Esophagus muscularis mucosa (tissue), 3 donors: Measurements from ENCODE around the gene ACAP1.

Experiments used
- POLR2A ChIP-seq: fragments of 450-650 bp; IDR thresholded peaks from one replicate; pipeline ENCODE4 v1.6.1; 2017; ENCODE audit warnings: antibody characterized with exemption, moderate library complexity, mild to moderate bottlenecking, low read depth
- TF ChIP-seq, protein P1 (sequence below), 3 experiments: fragments of 200-600 bp in 2 of 3; fragments of 450-650 bp in 1 of 3; sonication (generic) in 2 of 3; IDR thresholded peaks; one replicate each; pipeline ENCODE4 v1.5.1; 2017 to 2019; ENCODE audit warnings: antibody characterized with exemption in 3 of 3, mild to moderate bottlenecking in 2 of 3, moderate library complexity in 1 of 3

DNA sequence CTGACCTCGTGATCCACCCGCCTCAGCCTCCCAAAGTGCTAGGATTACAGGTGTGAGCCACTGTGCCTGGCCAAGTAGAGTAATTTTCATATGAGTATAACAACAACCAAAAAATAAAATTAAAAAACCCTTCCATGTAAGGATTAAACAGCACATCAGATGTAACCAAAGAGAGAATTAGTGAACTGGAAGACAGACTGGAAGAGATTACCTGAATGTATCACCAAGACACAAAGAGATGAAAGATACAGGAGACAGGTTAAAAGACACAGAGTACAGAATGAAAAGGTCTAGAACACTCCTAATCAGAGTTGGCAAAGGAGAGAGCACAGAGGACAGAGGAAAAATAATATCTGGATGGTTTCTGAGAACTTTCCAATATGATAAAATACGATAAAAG lies 42.8 kb downstream of the ACAP1 start:
- TF ChIP-seq, protein P1, sequence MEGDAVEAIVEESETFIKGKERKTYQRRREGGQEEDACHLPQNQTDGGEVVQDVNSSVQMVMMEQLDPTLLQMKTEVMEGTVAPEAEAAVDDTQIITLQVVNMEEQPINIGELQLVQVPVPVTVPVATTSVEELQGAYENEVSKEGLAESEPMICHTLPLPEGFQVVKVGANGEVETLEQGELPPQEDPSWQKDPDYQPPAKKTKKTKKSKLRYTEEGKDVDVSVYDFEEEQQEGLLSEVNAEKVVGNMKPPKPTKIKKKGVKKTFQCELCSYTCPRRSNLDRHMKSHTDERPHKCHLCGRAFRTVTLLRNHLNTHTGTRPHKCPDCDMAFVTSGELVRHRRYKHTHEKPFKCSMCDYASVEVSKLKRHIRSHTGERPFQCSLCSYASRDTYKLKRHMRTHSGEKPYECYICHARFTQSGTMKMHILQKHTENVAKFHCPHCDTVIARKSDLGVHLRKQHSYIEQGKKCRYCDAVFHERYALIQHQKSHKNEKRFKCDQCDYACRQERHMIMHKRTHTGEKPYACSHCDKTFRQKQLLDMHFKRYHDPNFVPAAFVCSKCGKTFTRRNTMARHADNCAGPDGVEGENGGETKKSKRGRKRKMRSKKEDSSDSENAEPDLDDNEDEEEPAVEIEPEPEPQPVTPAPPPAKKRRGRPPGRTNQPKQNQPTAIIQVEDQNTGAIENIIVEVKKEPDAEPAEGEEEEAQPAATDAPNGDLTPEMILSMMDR (IDR thresholded peaks at IDR 0.05): no peak
- no peak for TF ChIP-seq POLR2A
